HG03045 (cell line): ENCODE measurements around the gene LEMD2.

Experiments used
- ATAC-seq: cut with Tn5 transposase; IDR thresholded peaks from one replicate; pipeline ENCODE4 v1.9.1; 2021; ENCODE audit warnings: mild to moderate bottlenecking, moderate library complexity; ENCODE audit not compliant: unreplicated experiment

LEMD2 gene

GRCh38 chr6:33777398-33778388 is 11.2 kb downstream of the LEMD2 start:
- no peak for ATAC-seq

- no peak for ATAC-seq
Measured at GRCh38 chr6:33776764-33777163, 12.2 kb downstream of the LEMD2 start.

- ATAC-seq: no peak
Measured at GRCh38 chr6:33776186-33776585, 12.7 kb downstream of the LEMD2 start.

- ATAC-seq: no peak
Measured at GRCh38 chr6:33774774-33775173, 14.2 kb downstream of the LEMD2 start.

GRCh38 chr6:33772902-33773472 is 15.9 kb downstream of the LEMD2 start:
- ATAC-seq: no peak

GRCh38 chr6:33772082-33772830 is 16.7 kb downstream of the LEMD2 start:
- no peak for ATAC-seq

GRCh38 chr6:33771146-33772081 is 17.5 kb downstream of the LEMD2 start:
- peak; percentile 48 for ATAC-seq

- no peak for ATAC-seq
Measured at GRCh38 chr6:33770833-33771145, 18.1 kb downstream of the LEMD2 start.

GRCh38 chr6:33770124-33770832 is 18.7 kb downstream of the LEMD2 start:
- ATAC-seq: no peak

- no peak for ATAC-seq
Measured at GRCh38 chr6:33769248-33769821, 19.6 kb downstream of the LEMD2 start.

GRCh38 chr6:33768644-33769120 is 20.2 kb downstream of the LEMD2 start:
- no peak for ATAC-seq

GRCh38 chr6:33766921-33767907 is 21.7 kb downstream of the LEMD2 start:
- ATAC-seq: no peak

GRCh38 chr6:33765368-33765767 is 23.6 kb downstream of the LEMD2 start:
- no peak for ATAC-seq

- ATAC-seq: no peak
Measured at GRCh38 chr6:33764036-33764435, 24.9 kb downstream of the LEMD2 start.

GRCh38 chr6:33763483-33763882 is 25.4 kb downstream of the LEMD2 start:
- ATAC-seq: no peak

- no peak for ATAC-seq
Measured at GRCh38 chr6:33762713-33763112, 26.2 kb downstream of the LEMD2 start.

- ATAC-seq: no peak
Measured at GRCh38 chr6:33761922-33762629, 26.9 kb downstream of the LEMD2 start.

- ATAC-seq: no peak
Measured at GRCh38 chr6:33761581-33761921, 27.4 kb downstream of the LEMD2 start.
